ENCODE measurements around the gene TTYH3. TPM values are rescaled to one million over a fixed set of nuclear protein-coding genes. Genes with fewer than 3 reads are reported as not detected.

Gene TTYH3
- total and polyA plus RNA-seq, 2 donors from 2014 or later, result 22.5 to 55.0 TPM

DNA sequence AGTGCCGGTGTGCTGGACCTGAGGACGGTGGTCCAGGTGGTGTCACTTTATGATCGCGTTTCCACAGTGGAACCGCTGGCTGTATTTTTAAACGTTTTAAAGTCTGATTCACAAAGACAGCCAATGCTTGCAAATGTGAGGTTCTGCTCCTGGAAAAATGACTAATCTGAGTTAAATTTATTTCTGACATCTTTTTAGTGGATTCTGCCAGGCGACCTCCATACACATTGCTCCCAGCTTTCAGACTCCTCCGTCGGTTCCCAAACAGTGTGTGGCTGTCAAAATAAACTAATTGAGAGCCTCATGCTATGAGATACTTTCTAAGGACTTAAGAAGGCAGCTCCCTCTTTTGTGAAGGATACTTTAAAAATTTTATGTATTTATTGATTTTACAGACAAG is 12.7 kb upstream of the TTYH3 start:
- DNase-seq (no peak), FAIRE-seq (no peak)
- H3K36me3 ChIP-seq (ENCODE audit: control insufficient read depth in 2 of 3, insufficient read depth in 3 of 3, low read length in 3 of 3), result no peaks in the 10 kb centered on the region
- peaks cover 6 to 31% (median 6%) of the 10 kb centered on the region in 3 donors for H3K4me1 ChIP-seq (ENCODE audit: control insufficient read depth in 2 of 3, insufficient read depth in 2 of 3, low read depth in 1 of 3, low read length in 3 of 3)
- H3K27me3 ChIP-seq (ENCODE audit: control insufficient read depth, insufficient read depth, low read length), result no peaks in the 10 kb centered on the region
- H3K9me3 ChIP-seq (ENCODE audit: control insufficient read depth in 2 of 3, insufficient read depth in 1 of 3, low read length in 3 of 3), result no peaks in the 10 kb centered on the region
- intact Hi-C loops (cut with DNase I), result no loop called here
- TF ChIP-seq, protein P1, sequence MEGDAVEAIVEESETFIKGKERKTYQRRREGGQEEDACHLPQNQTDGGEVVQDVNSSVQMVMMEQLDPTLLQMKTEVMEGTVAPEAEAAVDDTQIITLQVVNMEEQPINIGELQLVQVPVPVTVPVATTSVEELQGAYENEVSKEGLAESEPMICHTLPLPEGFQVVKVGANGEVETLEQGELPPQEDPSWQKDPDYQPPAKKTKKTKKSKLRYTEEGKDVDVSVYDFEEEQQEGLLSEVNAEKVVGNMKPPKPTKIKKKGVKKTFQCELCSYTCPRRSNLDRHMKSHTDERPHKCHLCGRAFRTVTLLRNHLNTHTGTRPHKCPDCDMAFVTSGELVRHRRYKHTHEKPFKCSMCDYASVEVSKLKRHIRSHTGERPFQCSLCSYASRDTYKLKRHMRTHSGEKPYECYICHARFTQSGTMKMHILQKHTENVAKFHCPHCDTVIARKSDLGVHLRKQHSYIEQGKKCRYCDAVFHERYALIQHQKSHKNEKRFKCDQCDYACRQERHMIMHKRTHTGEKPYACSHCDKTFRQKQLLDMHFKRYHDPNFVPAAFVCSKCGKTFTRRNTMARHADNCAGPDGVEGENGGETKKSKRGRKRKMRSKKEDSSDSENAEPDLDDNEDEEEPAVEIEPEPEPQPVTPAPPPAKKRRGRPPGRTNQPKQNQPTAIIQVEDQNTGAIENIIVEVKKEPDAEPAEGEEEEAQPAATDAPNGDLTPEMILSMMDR (IDR thresholded peaks at IDR 0.05; ENCODE audit: borderline replicate concordance, extremely low read depth, insufficient read depth), result no peak
- H3K27ac ChIP-seq (ENCODE audit: low read depth in 2 of 2, low read length in 2 of 2), result no peak overlapping the region
- no peak overlapping the region for H3K4me3 ChIP-seq (ENCODE audit: low read length in 3 of 3)
- no peak overlapping the region for H3K9ac ChIP-seq (ENCODE audit: low read length in 3 of 3)

DNA sequence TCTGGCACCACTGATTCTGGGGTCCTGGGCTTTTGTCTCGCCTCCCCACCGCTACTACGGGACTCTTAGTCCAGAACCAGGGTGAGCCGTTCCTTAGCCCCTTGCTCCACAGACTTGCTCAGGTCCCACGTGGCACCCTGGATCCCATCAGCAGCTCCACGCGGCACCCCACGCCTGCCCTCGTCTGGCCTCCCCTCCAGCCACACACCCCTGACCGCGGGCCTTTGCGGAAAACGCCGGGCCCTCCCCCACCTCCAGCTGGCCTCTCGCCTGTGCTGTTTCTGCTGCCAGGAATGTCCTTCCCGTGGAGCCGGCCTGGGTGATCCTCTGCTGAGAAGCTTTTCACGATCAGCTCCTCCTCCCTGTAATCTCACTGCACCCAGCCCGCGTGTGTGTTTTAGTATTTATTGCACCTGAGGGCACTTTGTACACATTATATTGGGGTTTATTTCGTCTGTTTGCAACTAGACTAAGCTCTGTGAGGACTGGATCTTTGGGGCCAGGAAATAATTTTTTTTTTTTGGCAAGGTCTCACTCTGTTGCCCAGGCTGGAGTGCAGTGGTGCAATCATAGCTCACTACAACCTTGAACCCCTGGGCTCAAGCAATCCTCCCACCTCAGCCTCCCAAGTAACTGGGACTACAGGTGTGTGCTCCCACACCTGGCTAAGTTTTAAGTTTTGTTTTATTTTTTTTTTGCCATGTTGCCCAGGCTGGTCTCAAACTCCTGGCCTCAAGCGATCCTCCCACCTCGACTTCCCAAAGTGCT is 10.5 kb upstream of the TTYH3 start:
- Histone ChIP-seq H3K27me3 (ENCODE audit: control insufficient read depth, insufficient read depth, low read length) (no peaks in the 10 kb centered on the region), H3K4me3 (ENCODE audit: low read length in 3 of 3) (no peak overlapping the region), H3K36me3 (ENCODE audit: control insufficient read depth in 2 of 3, insufficient read depth in 3 of 3, low read length in 3 of 3) (no peaks in the 10 kb centered on the region), H3K27ac (ENCODE audit: low read depth in 2 of 2, low read length in 2 of 2) (peak overlapping the region; percentile 18 to 29), H3K9me3 (ENCODE audit: control insufficient read depth in 2 of 3, insufficient read depth in 1 of 3, low read length in 3 of 3) (no peaks in the 10 kb centered on the region), H3K9ac (ENCODE audit: low read length in 3 of 3) (no peak overlapping the region), H3K4me1 (ENCODE audit: control insufficient read depth in 2 of 3, insufficient read depth in 2 of 3, low read depth in 1 of 3, low read length in 3 of 3) (peaks cover 6 to 30% (median 6%) of the 10 kb centered on the region in 3 donors)
- FAIRE-seq (no peak), DNase-seq (peak; percentile 80 to 89 (median 85))
- intact Hi-C loops (cut with DNase I), result no loop called here
- TF ChIP-seq, protein P1 (IDR thresholded peaks at IDR 0.05; ENCODE audit: borderline replicate concordance, extremely low read depth, insufficient read depth), result no peak

DNA sequence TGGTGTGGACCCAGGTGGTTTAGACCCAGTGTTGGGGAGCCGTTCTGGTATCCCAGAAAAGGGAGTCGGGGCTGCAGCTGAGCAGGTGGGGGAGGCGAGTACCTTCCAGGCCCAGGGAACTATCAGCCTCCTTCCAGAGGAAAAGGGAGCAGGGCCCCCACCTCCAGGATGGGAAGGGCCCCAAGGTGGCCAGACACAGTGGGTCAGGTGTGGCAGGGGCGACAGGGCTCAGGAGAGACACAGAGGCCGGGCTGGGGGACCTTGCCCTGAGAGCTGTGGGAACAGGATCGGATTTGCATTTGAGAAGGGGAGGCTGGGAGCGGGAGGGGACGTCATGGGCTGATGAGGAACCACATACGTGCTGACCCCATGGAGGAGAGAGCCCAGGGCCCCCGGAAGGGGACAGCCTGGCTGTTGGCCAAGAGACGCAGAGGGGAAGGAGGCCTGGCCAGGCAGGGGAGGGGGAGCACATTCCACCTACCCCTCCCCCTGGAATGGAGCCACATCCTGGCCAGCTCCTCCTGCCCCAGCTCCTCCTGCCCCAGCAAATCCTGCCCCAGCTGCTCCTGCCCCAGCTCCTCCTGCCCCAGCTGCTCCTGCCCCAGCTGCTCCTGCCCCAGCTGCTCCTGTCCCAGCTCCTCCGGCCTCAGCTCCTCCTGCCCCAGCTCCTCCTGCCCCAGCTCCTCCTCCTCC is 9.7 kb upstream of the TTYH3 start:
- Histone ChIP-seq H3K4me1 (ENCODE audit: control insufficient read depth in 2 of 3, insufficient read depth in 2 of 3, low read depth in 1 of 3, low read length in 3 of 3) (peaks cover 6 to 31% (median 6%) of the 10 kb centered on the region in 3 donors), H3K4me3 (ENCODE audit: low read length in 3 of 3) (no peak overlapping the region), H3K27me3 (ENCODE audit: control insufficient read depth, insufficient read depth, low read length) (no peaks in the 10 kb centered on the region), H3K36me3 (ENCODE audit: control insufficient read depth in 2 of 3, insufficient read depth in 3 of 3, low read length in 3 of 3) (no peaks in the 10 kb centered on the region), H3K9me3 (ENCODE audit: control insufficient read depth in 2 of 3, insufficient read depth in 1 of 3, low read length in 3 of 3) (no peaks in the 10 kb centered on the region), H3K9ac (ENCODE audit: low read length in 3 of 3) (no peak overlapping the region), H3K27ac (ENCODE audit: low read depth in 2 of 2, low read length in 2 of 2) (peak overlapping the region; percentile 22 to 29)
- DNase-seq (peak; percentile 82 to 99 (median 97)), FAIRE-seq (no peak)
- TF ChIP-seq, protein P1 (IDR thresholded peaks at IDR 0.05; ENCODE audit: borderline replicate concordance, extremely low read depth, insufficient read depth), result no peak
- intact Hi-C loops (cut with DNase I), result no loop called here

Measured in kidney (tissue), 14 donors.